ENCODE results near the gene NAALADL1.

DNA sequence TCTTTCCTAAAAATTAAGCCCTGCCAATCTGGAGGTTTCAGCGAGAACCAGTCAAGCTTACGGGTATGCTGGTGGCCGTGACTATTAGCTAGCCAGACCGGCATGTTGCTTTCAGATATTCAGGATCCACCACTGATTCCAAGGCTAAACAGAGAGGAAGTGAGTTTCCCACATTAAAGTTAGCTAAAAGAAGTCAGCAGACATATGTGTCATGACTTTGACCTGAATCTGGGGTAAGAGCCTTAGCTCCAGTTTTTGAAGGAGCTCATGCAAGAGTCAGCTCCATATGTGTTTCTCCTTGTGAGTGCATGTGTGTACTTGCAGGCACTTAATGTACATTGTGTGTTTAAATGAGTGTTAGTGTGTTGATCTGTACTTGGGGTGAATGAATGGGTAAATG is 27.1 kb upstream of the NAALADL1 start:
- TF ChIP-seq POLR2A (IDR thresholded peaks at IDR 0.05; ENCODE audit: extremely low read depth, insufficient read length) (no peak), CTCF (IDR thresholded peaks at IDR 0.05; ENCODE audit: low read depth, low read length) (no peak), MAX (IDR thresholded peaks at IDR 0.05; ENCODE audit: low read depth, low read length) (no peak), MYC (IDR thresholded peaks at IDR 0.05; ENCODE audit: low read depth, low read length) (no peak)

Measured in NB4 (cell line).